GM12878 (cell line): ENCODE data around the gene UBE2C.

ENCODE experiments used
- CBFB ChIP-seq: IDR thresholded peaks from 2 replicates; pipeline ENCODE4 v1.6.1; 2016; ENCODE audit warnings: antibody characterized with exemption, low read depth
- CBX3 ChIP-seq: fragments of 200-600 bp; sonication (generic); IDR thresholded peaks from 2 replicates; pipeline ENCODE4 v1.6.1; 2016; ENCODE audit warnings: low read depth, borderline replicate concordance
- DPF2 ChIP-seq: fragments of 450-650 bp; IDR thresholded peaks from 2 replicates; pipeline ENCODE4 v1.6.1; 2017; ENCODE audit warnings: mild to moderate bottlenecking
- EP300 ChIP-seq, 2 experiments: fragments of 150-350 bp in 1 of 2; IDR thresholded peaks; 2 replicates each; pipeline ENCODE4 v1.6.1; 2011 to 2012; ENCODE audit warnings: low read depth in 2 of 2, low read length in 2 of 2, borderline replicate concordance in 1 of 2, improper control_type of control experiment in 1 of 2, inconsistent platforms in 1 of 2; ENCODE audit not compliant: control insufficient read depth in 1 of 2
- EZH2 ChIP-seq: IDR thresholded peaks from 2 replicates; pipeline ENCODE4 v1.6.1; 2012; ENCODE audit warnings: low read depth, mild to moderate bottlenecking, control low read depth, inconsistent platforms, low read length, borderline replicate concordance; ENCODE audit not compliant: control insufficient read depth
- LARP7 ChIP-seq: fragments of 450-650 bp; IDR thresholded peaks from 2 replicates; pipeline ENCODE4 v1.6.1; 2017; ENCODE audit warnings: mild to moderate bottlenecking
- MYC ChIP-seq: IDR thresholded peaks from 2 replicates; pipeline ENCODE4 v1.6.1; 2011; ENCODE audit warnings: mild to moderate bottlenecking, low read length, moderate library complexity, inconsistent platforms; ENCODE audit not compliant: insufficient read depth, insufficient replicate concordance, insufficient read length, severe bottlenecking
- NRF1 ChIP-seq: conservative IDR thresholded peaks from 2 replicates; pipeline ENCODE4 v1.6.1; 2011; ENCODE audit warnings: mild to moderate bottlenecking, low read depth, low read length, improper control_type of control experiment
- PAX5 ChIP-seq: IDR thresholded peaks from 2 replicates; pipeline ENCODE4 v1.6.1; 2011; ENCODE audit warnings: low read depth, low read length, borderline replicate concordance
- POLR2A ChIP-seq: IDR thresholded peaks from 2 replicates; pipeline ENCODE4 v1.6.1; 2011; ENCODE audit warnings: low read depth, mild to moderate bottlenecking, low read length
- TF ChIP-seq, protein P1 (sequence below), 3 experiments: IDR thresholded peaks in 2 of 3; conservative IDR thresholded peaks in 1 of 3; 2 replicates each; pipeline ENCODE4 v1.5.1; 2011; ENCODE audit warnings: low read depth in 3 of 3, low read length in 3 of 3, mild to moderate bottlenecking in 3 of 3, control low read depth in 2 of 3, moderate library complexity in 2 of 3, inconsistent platforms in 1 of 3, mixed read lengths in 1 of 3; ENCODE audit not compliant: control insufficient read depth in 2 of 3, insufficient read depth in 1 of 3; ENCODE audit errors: extremely low read depth in 1 of 3

DNA sequence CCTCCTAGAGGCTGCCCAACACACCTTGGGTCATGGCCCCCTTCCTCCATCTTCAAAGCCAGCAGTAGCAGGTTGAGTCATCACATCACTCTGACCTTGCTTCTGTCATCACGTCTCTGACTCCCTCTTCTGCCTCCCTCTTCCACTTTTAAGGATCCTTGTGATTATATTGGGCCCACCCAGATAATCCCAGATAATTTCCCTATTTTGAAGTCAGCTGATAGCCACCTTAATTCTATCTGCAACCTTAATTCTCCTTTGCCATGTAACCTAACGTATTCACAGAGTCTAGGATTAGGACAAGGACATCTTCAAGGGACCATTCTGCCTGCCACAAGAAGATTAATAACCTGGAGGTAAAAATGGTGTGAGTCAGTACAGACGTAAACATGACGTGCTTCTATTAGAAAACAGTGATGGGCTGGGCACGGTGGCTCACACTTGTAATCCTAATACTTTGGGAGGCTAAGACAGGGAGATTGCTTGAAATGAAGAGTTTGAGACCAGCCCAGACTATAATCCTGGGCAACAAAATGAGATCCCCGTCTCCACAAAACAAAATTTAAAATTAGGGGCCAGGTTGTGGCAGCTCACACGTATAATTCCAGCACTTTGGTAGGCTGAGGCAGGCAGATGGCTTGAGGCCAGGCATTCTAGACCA lies 48.2 kb downstream of the UBE2C start:
- no peak for TF ChIP-seq POLR2A
- TF ChIP-seq DPF2: no peak
- no peak for TF ChIP-seq EP300 (IDR thresholded peaks at IDR 0.05; ENCODE audit: borderline replicate concordance in 1 of 2, control insufficient read depth in 1 of 2, low read depth in 2 of 2, low read length in 2 of 2)
- TF ChIP-seq EZH2: no peak
- TF ChIP-seq, protein P1, sequence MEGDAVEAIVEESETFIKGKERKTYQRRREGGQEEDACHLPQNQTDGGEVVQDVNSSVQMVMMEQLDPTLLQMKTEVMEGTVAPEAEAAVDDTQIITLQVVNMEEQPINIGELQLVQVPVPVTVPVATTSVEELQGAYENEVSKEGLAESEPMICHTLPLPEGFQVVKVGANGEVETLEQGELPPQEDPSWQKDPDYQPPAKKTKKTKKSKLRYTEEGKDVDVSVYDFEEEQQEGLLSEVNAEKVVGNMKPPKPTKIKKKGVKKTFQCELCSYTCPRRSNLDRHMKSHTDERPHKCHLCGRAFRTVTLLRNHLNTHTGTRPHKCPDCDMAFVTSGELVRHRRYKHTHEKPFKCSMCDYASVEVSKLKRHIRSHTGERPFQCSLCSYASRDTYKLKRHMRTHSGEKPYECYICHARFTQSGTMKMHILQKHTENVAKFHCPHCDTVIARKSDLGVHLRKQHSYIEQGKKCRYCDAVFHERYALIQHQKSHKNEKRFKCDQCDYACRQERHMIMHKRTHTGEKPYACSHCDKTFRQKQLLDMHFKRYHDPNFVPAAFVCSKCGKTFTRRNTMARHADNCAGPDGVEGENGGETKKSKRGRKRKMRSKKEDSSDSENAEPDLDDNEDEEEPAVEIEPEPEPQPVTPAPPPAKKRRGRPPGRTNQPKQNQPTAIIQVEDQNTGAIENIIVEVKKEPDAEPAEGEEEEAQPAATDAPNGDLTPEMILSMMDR (IDR thresholded peaks at IDR 0.05 in 2 of 3, conservative IDR thresholded peaks at IDR 0.05 in 1 of 3; ENCODE audit: control insufficient read depth in 2 of 3, extremely low read depth in 1 of 3, insufficient read depth in 1 of 3, low read depth in 3 of 3, low read length in 3 of 3): no peak
- no peak for TF ChIP-seq LARP7
- no peak for TF ChIP-seq CBFB
- no peak for TF ChIP-seq NRF1
- no peak for TF ChIP-seq MYC
- TF ChIP-seq CBX3: no peak
- TF ChIP-seq PAX5: no peak
